ENCODE data around the gene ZNF100. TPM values are rescaled to one million over a fixed set of nuclear protein-coding genes. Genes with fewer than 3 reads are reported as not detected.
A peak's percentile ranks its signal among the peaks of the same experiment; 100 is the strongest.

Gene ZNF100
- total and polyA plus RNA-seq, 2 of the 4 experiments (the other 2 are of a cell fraction) = 2.2 to 5.9 TPM

DNA sequence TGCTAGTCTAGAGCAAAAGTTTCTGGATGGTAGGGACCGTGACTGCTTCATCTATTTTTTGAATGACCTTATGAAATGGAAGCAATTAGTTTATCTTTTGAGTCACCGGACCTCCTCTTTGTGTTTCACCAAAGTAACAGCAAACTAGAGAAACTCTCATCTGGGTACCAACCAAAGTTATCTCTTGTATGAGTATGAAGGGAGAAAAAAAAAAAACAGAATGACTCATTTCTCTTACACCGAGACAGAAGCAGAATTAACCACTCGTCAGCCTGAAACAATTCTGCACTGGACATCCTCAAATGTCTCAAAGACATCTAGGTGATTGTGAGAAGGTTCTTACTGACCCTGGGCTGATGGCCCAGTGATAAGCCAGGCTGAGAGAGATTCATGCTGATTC is 18.3 kb downstream of the ZNF100 start:
- Histone ChIP-seq H3K4me3 (ENCODE audit: insufficient read depth, low read depth, low read length) (no peak overlapping the region), H2BK5ac (ENCODE audit: low read depth, low read length, poor library complexity, severe bottlenecking) (no peak overlapping the region), H3K14ac (replicated peaks; ENCODE audit: low read depth, low read length) (no peak overlapping the region), H3K27ac (ENCODE audit: insufficient read depth, low read length) (no peak overlapping the region), H3K4ac (ENCODE audit: low read depth, low read length) (no peak overlapping the region), H3K79me1 (ENCODE audit: low read depth in 1 of 2, low read length in 2 of 2) (peaks cover 4 to 19% of the 10 kb centered on the region in 2 experiments; a peak in 3 of 4 replicates), H2AK9ac (replicated peaks; ENCODE audit: low read depth, low read length, poor library complexity) (no peak overlapping the region), H2BK20ac (ENCODE audit: low read depth, low read length) (no peak overlapping the region), H3K9me3 (ENCODE audit: control insufficient read depth, insufficient read depth, low read length) (peaks cover 6% of the 10 kb centered on the region), H3K4me2 (ENCODE audit: low read depth, low read length) (no peak overlapping the region), H2BK15ac (ENCODE audit: low read depth, low read length) (no peak overlapping the region), H3K36me3 (ENCODE audit: control insufficient read depth, insufficient read depth, low read length) (peaks cover 22% of the 10 kb centered on the region), H3K9ac (ENCODE audit: low read depth, low read length) (no peak overlapping the region), H3K56ac (ENCODE audit: extremely low read depth, insufficient read depth, low read length) (no peak overlapping the region), H3K4me1 (ENCODE audit: control insufficient read depth, insufficient read depth, low read length) (no peaks in the 10 kb centered on the region; the same call in 1 of the 2 replicates), H2AFZ (replicated peaks; ENCODE audit: low read length, poor library complexity) (no peak overlapping the region), H3K9me1 (ENCODE audit: insufficient read depth, low read length) (no peaks in the 10 kb centered on the region), H3K27me3 (ENCODE audit: control insufficient read depth, insufficient read depth, low read length) (no peaks in the 10 kb centered on the region), H4K8ac (ENCODE audit: low read depth in 2 of 2, low read length in 2 of 2) (no peak overlapping the region), H3K18ac (ENCODE audit: low read depth, low read length) (no peak overlapping the region), H4K5ac (ENCODE audit: low read depth, low read length) (no peak overlapping the region), H4K20me1 (ENCODE audit: insufficient read depth, low read length) (no peaks in the 10 kb centered on the region), H4K91ac (ENCODE audit: insufficient read depth, low read depth, low read length) (no peak overlapping the region), H2AK5ac (ENCODE audit: low read depth, low read length) (no peak overlapping the region), H2BK120ac (ENCODE audit: low read depth, low read length) (no peak overlapping the region), H3K23ac (ENCODE audit: low read depth, low read length) (no peak overlapping the region)
- peak; percentile 29 for DNase-seq
- BruUV-seq (replicated peaks) = no TSS peak
- dilution Hi-C loops (cut with HindIII; ENCODE audit: low sequenced_read_pairs, unreplicated experiment) = no loop called here
- no CpG with 5 or more reads among the region's 4 CpGs for WGBS, 2 experiments (ENCODE audit: extremely low coverage in 2 of 2, insufficient read length in 1 of 2)
- in situ Hi-C loops (cut with MboI; ENCODE audit: low sequenced_read_pairs) = no loop called here
- intact Hi-C loops (cut with micrococcal nuclease) = no loop called here
- TF ChIP-seq RFX5 (IDR thresholded peaks at IDR 0.05; ENCODE audit: low read depth, low read length) (no peak), NFE2L2 (IDR thresholded peaks at IDR 0.05; ENCODE audit: low read depth, low read length) (no peak), MAFK (IDR thresholded peaks at IDR 0.05; ENCODE audit: low read depth, low read length) (no peak), ELK1 (IDR thresholded peaks at IDR 0.05; ENCODE audit: borderline replicate concordance, low read depth, low read length) (no peak), SMC3 (IDR thresholded peaks at IDR 0.05; ENCODE audit: low read depth, low read length) (no peak), FOS (IDR thresholded peaks at IDR 0.05; ENCODE audit: low read depth, low read length) (no peak), RAD21 (IDR thresholded peaks at IDR 0.05; ENCODE audit: low read length) (no peak), BHLHE40 (IDR thresholded peaks at IDR 0.05; ENCODE audit: low read depth, low read length) (no peak), POLR2A (IDR thresholded peaks at IDR 0.05; ENCODE audit: low read depth, low read length) (no peak), RCOR1 (IDR thresholded peaks at IDR 0.05; ENCODE audit: insufficient replicate concordance, low read length) (no peak), CEBPB (IDR thresholded peaks at IDR 0.05; ENCODE audit: low read depth, low read length) (no peak), MAZ (IDR thresholded peaks at IDR 0.05; ENCODE audit: borderline replicate concordance, low read depth, low read length) (no peak)
- TF ChIP-seq, protein P1, sequence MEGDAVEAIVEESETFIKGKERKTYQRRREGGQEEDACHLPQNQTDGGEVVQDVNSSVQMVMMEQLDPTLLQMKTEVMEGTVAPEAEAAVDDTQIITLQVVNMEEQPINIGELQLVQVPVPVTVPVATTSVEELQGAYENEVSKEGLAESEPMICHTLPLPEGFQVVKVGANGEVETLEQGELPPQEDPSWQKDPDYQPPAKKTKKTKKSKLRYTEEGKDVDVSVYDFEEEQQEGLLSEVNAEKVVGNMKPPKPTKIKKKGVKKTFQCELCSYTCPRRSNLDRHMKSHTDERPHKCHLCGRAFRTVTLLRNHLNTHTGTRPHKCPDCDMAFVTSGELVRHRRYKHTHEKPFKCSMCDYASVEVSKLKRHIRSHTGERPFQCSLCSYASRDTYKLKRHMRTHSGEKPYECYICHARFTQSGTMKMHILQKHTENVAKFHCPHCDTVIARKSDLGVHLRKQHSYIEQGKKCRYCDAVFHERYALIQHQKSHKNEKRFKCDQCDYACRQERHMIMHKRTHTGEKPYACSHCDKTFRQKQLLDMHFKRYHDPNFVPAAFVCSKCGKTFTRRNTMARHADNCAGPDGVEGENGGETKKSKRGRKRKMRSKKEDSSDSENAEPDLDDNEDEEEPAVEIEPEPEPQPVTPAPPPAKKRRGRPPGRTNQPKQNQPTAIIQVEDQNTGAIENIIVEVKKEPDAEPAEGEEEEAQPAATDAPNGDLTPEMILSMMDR (conservative IDR thresholded peaks at IDR 0.05; ENCODE audit: low read depth, low read length) = no peak
- ChIA-PET POLR2A (ENCODE audit: unreplicated experiment) (no interaction called here), CTCF (no interaction called here)
- ATAC-seq (ENCODE audit: low read depth) = no peak
